ENCODE results near the gene HERC2. TPM values are rescaled to one million over a fixed set of nuclear protein-coding genes. Genes with fewer than 3 reads are reported as not detected.
"Not testable (repeated sequence)": the region's sequence is repeated elsewhere in the genome, so short reads cannot be mapped to it uniquely, and the experiment has no call there.

Gene HERC2
- total and polyA plus RNA-seq, 9 of the 15 experiments (the other 6 are each of a cell fraction or from before 2014, with no cell fraction given), result 10.6 to 84.0 (median 42.6) TPM

DNA sequence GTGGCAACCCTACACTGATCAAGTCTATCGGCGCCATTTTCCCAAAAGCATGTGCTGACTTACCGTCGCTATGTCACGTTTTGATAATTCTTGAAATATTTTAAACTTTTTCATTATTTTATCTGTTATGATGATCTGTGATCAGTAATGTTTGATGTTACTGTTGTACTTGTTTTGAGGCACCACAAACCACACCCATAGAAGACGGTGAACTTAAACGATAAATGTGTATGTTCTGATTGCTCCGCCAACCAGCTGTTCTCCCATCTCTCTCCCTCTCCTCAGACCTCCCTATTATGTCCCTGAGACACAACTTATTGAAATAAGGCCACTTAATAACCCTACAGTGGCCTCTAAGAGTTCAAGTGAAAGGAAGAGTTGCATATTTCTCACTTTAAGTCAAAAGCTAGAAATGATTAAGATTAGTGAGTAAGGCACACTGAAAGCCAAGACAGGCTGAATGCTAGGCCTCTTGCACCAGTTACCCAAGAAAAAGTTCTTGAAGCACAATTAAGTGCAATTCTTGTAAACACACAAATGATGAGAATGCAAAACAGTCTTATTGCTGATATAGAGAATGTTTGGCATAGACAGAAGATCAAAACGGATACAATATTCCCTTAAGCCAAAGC is 184.5 kb downstream of the HERC2 start:
- H3K27me3 ChIP-seq (ENCODE audit: control insufficient read depth in 2 of 2, insufficient read depth in 2 of 2, low read length in 2 of 2); DNase-seq (ENCODE audit: extremely low read depth in 1 of 4, low spot score in 3 of 4); intact Hi-C loops (cut with micrococcal nuclease); in situ Hi-C loops (cut with MboI); H4K20me1 ChIP-seq (replicated peaks; ENCODE audit: control insufficient read depth, insufficient read depth, low read length); H3K9me3 ChIP-seq (replicated peaks; ENCODE audit: control insufficient read depth, insufficient read depth, low read depth, low read length); FAIRE-seq; H3K4me1 ChIP-seq (replicated peaks in 1 of 2; ENCODE audit: control insufficient read depth in 2 of 2, insufficient read depth in 2 of 2, low read length in 2 of 2); H3K9ac ChIP-seq (ENCODE audit: insufficient read depth in 1 of 2, low read depth in 2 of 2, low read length in 2 of 2); BruUV-seq (replicated peaks); ATAC-seq; H3K9me1 ChIP-seq (ENCODE audit: control insufficient read depth, insufficient read depth, low read length); H3K4me3 ChIP-seq; H3K27ac ChIP-seq (ENCODE audit: extremely low read depth, low read depth, low read length); H3K79me2 ChIP-seq (ENCODE audit: control insufficient read depth, insufficient read depth, low read length); CTCF ChIA-PET (ENCODE audit: low intra/inter-chr PET ratio); H3K4me2 ChIP-seq (ENCODE audit: insufficient read depth, low read length); H2AFZ ChIP-seq (ENCODE audit: low read depth, low read length): not testable (repeated sequence)
- WGBS (ENCODE audit: insufficient coverage, low coverage, missing lambda C conversion rate), result 79% methylated on average over 9 of the region's 9 CpGs
- H3K36me3 ChIP-seq (ENCODE audit: control insufficient read depth, insufficient read depth, low read length), result peaks cover 66% of the 10 kb centered on the region
- POLR2A ChIA-PET, result interaction anchor here (1.0 kb wide), 1 partner anchor 11 kb away, joined by 5 read pairs; no protein-coding TSS in a partner anchor

DNA sequence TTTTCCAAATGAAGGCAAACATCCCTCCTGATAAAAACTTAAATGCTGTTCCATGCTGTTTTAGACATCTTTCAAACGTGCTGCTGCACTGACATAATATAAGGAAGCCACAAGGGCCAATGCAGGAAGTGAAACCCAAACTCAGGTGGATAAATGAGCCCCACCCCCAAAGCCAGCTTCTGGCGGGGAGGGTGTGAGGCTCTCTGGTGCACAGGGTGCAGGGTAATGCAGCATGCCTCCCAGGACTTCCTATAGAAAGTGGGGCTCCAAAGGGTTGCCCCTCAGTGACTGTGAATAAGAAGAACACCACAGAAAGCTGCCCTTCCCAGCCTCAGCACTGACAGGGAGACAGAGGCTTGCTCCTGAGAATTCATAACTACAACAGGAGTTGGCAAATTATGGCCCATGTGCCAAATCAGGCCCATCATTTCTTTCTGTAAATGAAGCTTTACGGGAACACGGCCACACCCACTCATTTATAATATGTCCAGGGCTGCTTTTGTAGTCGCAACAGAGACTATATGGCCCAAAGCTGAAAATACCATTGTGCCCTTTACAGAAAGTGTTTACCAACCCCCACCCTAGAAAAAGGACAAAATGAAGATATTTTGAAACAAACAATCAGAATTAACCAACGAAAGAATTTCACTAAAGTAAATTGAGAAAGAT is 185.6 kb downstream of the HERC2 start:
- H3K27ac ChIP-seq (ENCODE audit: extremely low read depth, low read depth, low read length); H3K4me2 ChIP-seq (ENCODE audit: insufficient read depth, low read length); H2AFZ ChIP-seq (ENCODE audit: low read depth, low read length); H3K9me1 ChIP-seq (ENCODE audit: control insufficient read depth, insufficient read depth, low read length); FAIRE-seq; H4K20me1 ChIP-seq (replicated peaks; ENCODE audit: control insufficient read depth, insufficient read depth, low read length); H3K9me3 ChIP-seq (replicated peaks; ENCODE audit: control insufficient read depth, insufficient read depth, low read depth, low read length); H3K27me3 ChIP-seq (ENCODE audit: control insufficient read depth in 2 of 2, insufficient read depth in 2 of 2, low read length in 2 of 2); in situ Hi-C loops (cut with MboI); CTCF ChIA-PET (ENCODE audit: low intra/inter-chr PET ratio); POLR2A ChIA-PET; BruUV-seq (replicated peaks); H3K4me1 ChIP-seq (replicated peaks in 1 of 2; ENCODE audit: control insufficient read depth in 2 of 2, insufficient read depth in 2 of 2, low read length in 2 of 2); intact Hi-C loops (cut with micrococcal nuclease); ATAC-seq; DNase-seq (ENCODE audit: extremely low read depth in 1 of 4, low spot score in 3 of 4); H3K4me3 ChIP-seq; H3K9ac ChIP-seq (ENCODE audit: insufficient read depth in 1 of 2, low read depth in 2 of 2, low read length in 2 of 2); H3K79me2 ChIP-seq (ENCODE audit: control insufficient read depth, insufficient read depth, low read length): not testable (repeated sequence)
- WGBS (ENCODE audit: insufficient coverage, low coverage, missing lambda C conversion rate), result 83% methylated on average over 6 of the region's 6 CpGs
- peaks cover 68% of the 10 kb centered on the region for H3K36me3 ChIP-seq (ENCODE audit: control insufficient read depth, insufficient read depth, low read length)
